Tibial artery (tissue), 4 donors: ENCODE results near the gene TPRG1L.

Experiments
- DNase-seq, 2 donors: peaks; one replicate each; pipeline ENCODE4 v3.0.0-alpha.2; 2019
- H3K27ac ChIP-seq, 2 donors: fragments of 200-600 bp; sonication (generic) in 1 of 2; 1 replicate in 1 of 2; 2 replicates in 1 of 2; pipeline ENCODE4 v1.5.1; 2018 to 2019; ENCODE audit warnings: mild to moderate bottlenecking in 1 of 2
- H3K27me3 ChIP-seq, 2 donors: fragments of 200-600 bp; sonication (generic) in 1 of 2; one replicate each; pipeline versions ENCODE4 v1.5.1 to v1.6.0; 2016 to 2019
- H3K36me3 ChIP-seq, 3 donors: fragments of 200-600 bp; sonication (generic) in 2 of 3; one replicate each; pipeline ENCODE4 v1.5.1; 2016 to 2019; ENCODE audit warnings: mild to moderate bottlenecking in 2 of 3
- H3K4me1 ChIP-seq, 4 donors: fragments of 200-600 bp; sonication (generic) in 2 of 4; 1 replicate in 3 of 4; 2 replicates in 1 of 4; pipeline ENCODE4 v1.5.1; 2016 to 2019
- H3K4me3 ChIP-seq, 2 donors: fragments of 200-600 bp; sonication (generic) in 1 of 2; 1 replicate in 1 of 2; 2 replicates in 1 of 2; pipeline ENCODE4 v1.5.1; 2018 to 2019; ENCODE audit warnings: mild to moderate bottlenecking in 2 of 2
- H3K9me3 ChIP-seq, 3 donors: fragments of 200-600 bp; sonication (generic) in 1 of 3; one replicate each; pipeline ENCODE4 v1.5.1; 2016 to 2019
- CTCF ChIP-seq, 2 experiments: fragments of 200-600 bp in 1 of 2; fragments of 450-650 bp in 1 of 2; IDR thresholded peaks; one replicate each; pipeline ENCODE4 v1.5.1; 2017 to 2019; ENCODE audit warnings: antibody characterized with exemption in 2 of 2, mild to moderate bottlenecking in 1 of 2, moderate library complexity in 1 of 2
- intact Hi-C: fragments of 100-400 bp; cut with DNase I; formaldehyde crosslinking; loops from one replicate; pipeline ENCODE4 v1.15.0; 2023; ENCODE audit warnings: low total_unique reads

Gene TPRG1L

DNA sequence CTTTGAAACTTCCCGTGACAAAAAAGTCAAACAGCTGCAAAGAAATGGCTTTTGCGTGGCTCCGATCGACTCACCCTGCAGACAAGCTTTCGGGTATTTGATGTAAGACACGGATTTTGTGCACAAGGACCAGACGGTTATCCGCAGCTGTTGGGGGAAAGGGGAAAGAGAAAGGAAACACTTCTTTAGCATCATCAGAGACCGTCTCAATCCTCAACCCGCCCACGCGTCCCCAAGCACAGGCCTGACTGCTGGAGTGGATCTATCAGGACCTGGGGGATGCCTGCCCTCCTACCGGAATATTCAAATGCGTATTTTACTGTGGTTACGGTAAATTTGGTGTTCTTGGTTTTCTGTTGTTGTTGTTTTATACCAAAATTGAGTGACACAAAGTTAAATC, 13.9 kb downstream of the TPRG1L start:
- Histone ChIP-seq H3K36me3 (peaks cover 62 to 96% (median 71%) of the 10 kb centered on the region in 3 donors), H3K27me3 (no peaks in the 10 kb centered on the region), H3K4me1 (no peaks in the 10 kb centered on the region), H3K27ac (no peak overlapping the region), H3K9me3 (no peaks in the 10 kb centered on the region), H3K4me3 (no peak overlapping the region)
- DNase-seq, result no peak
- intact Hi-C loops, result no loop called here
- no peak for TF ChIP-seq CTCF (IDR thresholded peaks at IDR 0.05)

GRCh38 chr1:3639397-3639911, 14.6 kb downstream of the TPRG1L start:
- Histone ChIP-seq H3K27ac (no peak overlapping the region), H3K36me3 (peaks cover 55 to 91% (median 63%) of the 10 kb centered on the region in 3 donors), H3K4me1 (no peaks in the 10 kb centered on the region), H3K9me3 (no peaks in the 10 kb centered on the region), H3K4me3 (no peak overlapping the region), H3K27me3 (no peaks in the 10 kb centered on the region)
- intact Hi-C loops, result no loop called here
- no peak for DNase-seq
- no peak for TF ChIP-seq CTCF (IDR thresholded peaks at IDR 0.05)

- intact Hi-C loops, result no loop called here
- no peak overlapping the region for H3K27ac ChIP-seq
- H3K27me3 ChIP-seq, result no peaks in the 10 kb centered on the region
- DNase-seq, result no peak
- TF ChIP-seq CTCF (IDR thresholded peaks at IDR 0.05), result no peak
- no peak overlapping the region for H3K4me3 ChIP-seq
- H3K4me1 ChIP-seq, result no peaks in the 10 kb centered on the region
- no peaks in the 10 kb centered on the region for H3K9me3 ChIP-seq
- H3K36me3 ChIP-seq, result peaks cover 51 to 91% (median 55%) of the 10 kb centered on the region in 3 donors
These were observed 15.5 kb downstream of the TPRG1L start for GRCh38 chr1:3640121-3640837.

GRCh38 chr1:3641046-3641760, 16.4 kb downstream of the TPRG1L start:
- no peak for TF ChIP-seq CTCF (IDR thresholded peaks at IDR 0.05)
- DNase-seq, result no peak
- no peak overlapping the region for H3K27ac ChIP-seq
- intact Hi-C loops, result no loop called here
- no peaks in the 10 kb centered on the region for H3K4me1 ChIP-seq
- peaks cover 53 to 90% (median 54%) of the 10 kb centered on the region in 3 donors for H3K36me3 ChIP-seq
- H3K9me3 ChIP-seq, result no peaks in the 10 kb centered on the region
- H3K27me3 ChIP-seq, result no peaks in the 10 kb centered on the region
- no peak overlapping the region for H3K4me3 ChIP-seq

- no peak for TF ChIP-seq CTCF (IDR thresholded peaks at IDR 0.05)
- H3K27me3 ChIP-seq, result no peaks in the 10 kb centered on the region
- no peaks in the 10 kb centered on the region for H3K9me3 ChIP-seq
- H3K4me3 ChIP-seq, result no peak overlapping the region
- H3K27ac ChIP-seq, result no peak overlapping the region
- peaks cover 53 to 90% (median 54%) of the 10 kb centered on the region in 3 donors for H3K36me3 ChIP-seq
- no peak for DNase-seq
- H3K4me1 ChIP-seq, result no peaks in the 10 kb centered on the region
- intact Hi-C loops, result no loop called here
These were observed 17.0 kb downstream of the TPRG1L start for GRCh38 chr1:3641816-3642215.
